ENCODE results near the gene PELI3. TPM values are rescaled to one million over a fixed set of nuclear protein-coding genes. Genes with fewer than 3 reads are reported as not detected.

The PELI3 gene
- total RNA-seq, 4 donors from 2014 or later: 8.0 to 16.6 (median 12.6) TPM

Small RNA genes lying within 50 kb of the gene (small RNA-seq; reads per million reads assigned to genes)
- not detected for gene RF00416

Other genes starting within 250 kb of the PELI3 start
- 10 to 100 TPM; 13.3 to 24.9 (median 19.3) TPM for gene KLC2, start 209.2 kb upstream of the PELI3 start, total RNA-seq
- gene RAB1B, start 198.3 kb upstream of the PELI3 start, total RNA-seq: 10 to 100 TPM; 46.3 to 95.3 (median 68.6) TPM
- gene CNIH2, start 188.7 kb upstream of the PELI3 start, total RNA-seq: not detected
- gene YIF1A, start 177.8 kb upstream of the PELI3 start, total RNA-seq: 10 to 100 TPM; 39.0 to 60.5 (median 53.7) TPM
- gene TMEM151A, start 175.0 kb upstream of the PELI3 start, total RNA-seq: not detected
- gene CD248, start 149.9 kb upstream of the PELI3 start, total RNA-seq: 100 to 1,000 TPM in 2 of 4 donors, 10 to 100 TPM in 2; 49.0 to 226 (median 149) TPM
- gene RIN1, start 130.5 kb upstream of the PELI3 start, total RNA-seq: 1 to 10 TPM in 3 of 4 donors, under 1 TPM in 1; 0.98 to 3.7 (median 3.3) TPM
- gene BRMS1, start 121.8 kb upstream of the PELI3 start, total RNA-seq: 10 to 100 TPM; 20.5 to 47.1 (median 34.7) TPM
- gene B4GAT1, start 119.3 kb upstream of the PELI3 start, total RNA-seq: 10 to 100 TPM; 11.7 to 31.7 (median 18.7) TPM
- gene SLC29A2, start 95.1 kb upstream of the PELI3 start, total RNA-seq: 10 to 100 TPM in 2 of 4 donors, 1 to 10 TPM in 2; 3.7 to 30.7 (median 15.5) TPM
- not detected for gene NPAS4, start 45.9 kb upstream of the PELI3 start, total RNA-seq
- gene MRPL11, start 28.1 kb upstream of the PELI3 start, total RNA-seq: 10 to 100 TPM; 26.7 to 41.8 (median 39.6) TPM
- gene DPP3, start 13.5 kb downstream of the PELI3 start, total RNA-seq: 10 to 100 TPM; 12.6 to 17.8 (median 15.7) TPM
- gene BBS1, start 43.7 kb downstream of the PELI3 start, total RNA-seq: 10 to 100 TPM; 25.5 to 53.7 (median 39.3) TPM
- gene ZDHHC24, start 79.1 kb downstream of the PELI3 start, total RNA-seq: 10 to 100 TPM in 3 of 4 donors, 1 to 10 TPM in 1; 4.4 to 16.4 (median 12.5) TPM
- under 1 TPM in 1 of 4 donors, not detected in 3; 0.22 TPM for gene ACTN3, start 80.0 kb downstream of the PELI3 start, total RNA-seq
- gene CTSF, start 101.7 kb downstream of the PELI3 start, total RNA-seq: 100 to 1,000 TPM in 3 of 4 donors, 10 to 100 TPM in 1; 55.9 to 196 (median 121) TPM
- gene CCDC87, start 126.2 kb downstream of the PELI3 start, total RNA-seq: under 1 TPM in 1 of 4 donors, not detected in 3; 0.17 TPM
- 10 to 100 TPM; 17.6 to 35.6 (median 24.0) TPM for gene CCS, start 126.3 kb downstream of the PELI3 start, total RNA-seq
- gene RBM14, start 149.7 kb downstream of the PELI3 start, total RNA-seq: 10 to 100 TPM; 25.8 to 49.3 (median 39.6) TPM
- gene RBM4, start 171.8 kb downstream of the PELI3 start, total RNA-seq: 10 to 100 TPM; 51.7 to 93.3 (median 68.6) TPM
- 10 to 100 TPM in 1 of 4 donors, 1 to 10 TPM in 3; 3.9 to 10.2 (median 9.0) TPM for gene RBM4B, start 211.0 kb downstream of the PELI3 start, total RNA-seq

Measured in subcutaneous adipose tissue (tissue), 4 donors.